NCI-H2227 (cell line): ENCODE data around the gene QSOX1.

ENCODE experiments used
- DNase-seq: peaks from one replicate; lab custom pipeline; 2025; ENCODE audit not compliant: unreplicated experiment; lab: John Stamatoyannopoulos, UW

Gene QSOX1

DNA sequence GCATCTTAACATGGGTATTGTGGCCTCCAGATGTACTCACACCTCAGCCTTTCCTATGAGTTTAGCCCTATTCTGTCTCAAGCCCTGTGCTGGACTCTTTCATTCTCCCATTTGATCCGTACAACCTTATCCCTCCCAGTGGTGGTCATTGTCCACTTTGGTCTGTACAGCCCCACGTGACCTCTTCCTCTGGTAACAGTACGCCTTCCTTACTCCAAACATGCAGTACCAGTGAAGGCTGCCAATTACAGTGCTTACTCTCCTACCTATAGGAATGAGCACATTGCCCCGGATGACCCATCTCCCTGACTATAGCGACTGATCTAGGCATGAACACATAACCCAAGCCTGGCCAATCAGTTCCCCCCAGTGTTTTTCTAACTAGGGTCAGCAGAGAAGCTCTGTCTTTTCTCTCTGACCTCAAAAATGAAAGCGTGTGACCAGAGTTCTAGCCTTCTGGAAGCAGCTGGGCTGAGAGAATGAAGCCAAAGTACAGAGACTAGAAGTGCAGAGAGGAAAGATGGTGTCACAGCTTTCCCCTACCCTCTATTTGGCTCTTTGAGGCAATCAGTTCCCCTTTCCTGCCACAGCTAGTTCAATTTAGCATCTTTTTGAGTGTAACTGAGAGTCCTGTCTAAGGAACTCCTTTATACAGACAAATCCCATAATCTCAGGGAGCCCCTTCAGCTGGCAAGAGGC lies 9.9 kb upstream of the QSOX1 start:
- DNase-seq = no peak

GRCh38 chr1:180145446-180145845 lies 9.2 kb upstream of the QSOX1 start:
- no peak for DNase-seq

DNA sequence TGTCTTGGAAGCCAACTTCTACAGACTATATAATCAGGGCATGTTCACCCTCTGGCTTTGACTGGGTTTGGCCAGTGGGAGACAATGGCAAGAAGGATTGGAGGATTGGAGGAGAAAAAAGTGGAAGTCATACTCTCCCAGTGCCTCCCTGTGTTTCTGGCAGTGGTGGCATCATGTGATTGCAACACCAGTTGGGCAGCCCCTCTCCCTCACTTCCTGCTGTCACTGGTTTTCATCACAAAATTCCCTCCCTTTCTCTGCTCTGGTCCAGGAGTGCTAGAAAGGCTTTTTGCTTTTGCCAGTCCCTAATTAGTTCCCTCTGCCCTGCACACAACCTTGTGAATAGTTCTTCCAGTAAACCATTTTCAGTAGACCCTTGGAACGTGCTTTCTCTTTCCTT lies 3.7 kb upstream of the QSOX1 start:
- no peak for DNase-seq

DNA sequence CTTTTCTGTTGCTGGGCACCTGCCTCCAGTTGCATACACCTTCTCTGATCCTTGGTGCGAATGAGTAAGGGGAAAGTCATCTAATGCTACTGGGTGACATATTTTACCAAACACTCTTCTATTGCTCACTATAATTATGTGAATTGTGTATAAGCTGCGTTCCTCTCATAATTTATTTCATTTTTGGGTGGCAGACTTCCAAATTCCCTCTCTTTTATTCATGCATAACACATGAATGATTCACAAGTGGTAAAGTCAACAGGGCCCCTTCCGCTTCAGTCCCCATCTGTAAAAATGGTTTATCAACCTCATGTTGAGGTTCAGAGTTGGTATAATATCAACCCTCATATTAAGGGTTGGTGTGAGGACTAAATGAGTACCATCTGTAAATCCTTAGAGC lies 3.2 kb upstream of the QSOX1 start:
- DNase-seq = no peak

DNA sequence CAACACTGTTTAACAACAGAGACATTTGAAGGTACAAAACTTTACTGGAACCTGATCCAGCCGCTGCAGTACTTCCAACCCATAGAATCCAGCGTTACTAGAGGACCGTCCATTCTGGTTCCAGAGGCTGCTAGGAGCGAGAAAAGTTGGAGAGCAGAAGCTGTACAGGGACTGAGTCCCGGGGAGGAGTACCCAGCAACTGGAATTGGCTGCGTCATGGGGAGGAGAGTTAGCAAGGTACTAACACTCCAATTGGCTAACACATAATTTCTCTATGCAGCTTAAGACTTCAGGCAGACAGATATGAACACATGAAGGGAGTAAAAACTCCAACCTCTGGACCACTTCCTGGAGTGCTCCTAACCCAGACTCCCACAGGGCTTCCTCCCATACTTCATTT lies 2.1 kb upstream of the QSOX1 start:
- DNase-seq = no peak

- no peak for DNase-seq
Observed at GRCh38 chr1:180153032-180153431, 1.6 kb upstream of the QSOX1 start.

DNA sequence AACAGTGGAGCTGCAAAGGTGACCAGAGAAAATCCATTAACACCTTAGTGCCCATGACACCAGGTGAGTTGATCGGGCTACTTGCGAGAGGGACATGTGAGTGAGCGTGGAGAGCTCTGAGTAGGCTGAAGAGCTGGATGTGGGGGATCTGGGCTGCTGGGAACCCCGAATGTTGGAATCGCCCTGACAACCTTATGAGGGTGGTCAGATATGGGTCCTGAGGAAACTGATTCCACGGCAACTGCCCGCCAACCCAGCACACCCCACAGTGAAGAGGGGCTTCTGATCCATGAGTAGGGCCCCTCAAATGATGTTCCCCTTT lies 705 bp upstream of the QSOX1 start:
- no peak for DNase-seq

GRCh38 chr1:180155182-180155682 lies 563 bp downstream of the QSOX1 start:
- DNase-seq = peak; percentile 58

DNA sequence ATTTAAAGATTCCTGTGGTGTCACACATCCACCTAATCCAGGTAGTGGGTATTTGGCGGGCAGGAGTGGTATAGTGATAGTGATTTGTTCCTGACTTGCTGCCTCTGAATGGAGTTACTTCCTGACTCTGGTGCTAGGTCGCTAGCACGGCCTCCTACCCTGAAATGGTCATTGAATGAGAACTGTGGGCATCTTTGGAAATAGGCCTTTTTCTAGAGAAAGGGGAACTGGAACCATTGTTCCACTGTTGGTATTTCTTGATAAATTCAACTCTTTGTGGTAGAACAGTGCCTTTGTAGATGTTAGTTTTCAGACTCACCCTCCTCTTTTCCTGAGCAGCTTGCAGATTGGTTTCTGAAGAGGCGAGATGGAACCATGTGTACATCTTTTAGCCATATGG lies 1.5 kb downstream of the QSOX1 start:
- no peak for DNase-seq

DNA sequence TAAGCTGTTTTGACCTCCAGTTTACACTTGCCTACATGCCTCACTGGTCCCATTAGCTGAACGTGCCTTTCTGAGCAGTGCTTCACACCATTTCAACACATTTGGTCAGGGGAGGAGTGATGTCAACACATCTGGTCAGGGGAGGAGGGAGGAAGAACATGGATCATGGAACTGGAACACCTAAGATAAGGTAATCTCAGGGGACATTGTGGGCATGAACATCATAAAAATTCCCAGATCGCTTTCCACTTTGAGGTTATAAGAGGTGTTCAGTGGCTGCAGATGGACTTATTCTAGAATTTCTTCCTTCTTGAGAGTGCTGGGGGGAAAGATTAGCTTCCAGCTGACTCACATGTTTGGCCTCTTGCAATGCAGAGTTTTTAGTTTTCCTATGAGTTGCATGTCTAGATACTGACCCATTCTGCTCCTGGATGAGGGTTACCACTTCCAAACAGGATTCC lies 2.0 kb downstream of the QSOX1 start:
- no peak for DNase-seq

GRCh38 chr1:180157108-180157507 lies 2.4 kb downstream of the QSOX1 start:
- no peak for DNase-seq

DNA sequence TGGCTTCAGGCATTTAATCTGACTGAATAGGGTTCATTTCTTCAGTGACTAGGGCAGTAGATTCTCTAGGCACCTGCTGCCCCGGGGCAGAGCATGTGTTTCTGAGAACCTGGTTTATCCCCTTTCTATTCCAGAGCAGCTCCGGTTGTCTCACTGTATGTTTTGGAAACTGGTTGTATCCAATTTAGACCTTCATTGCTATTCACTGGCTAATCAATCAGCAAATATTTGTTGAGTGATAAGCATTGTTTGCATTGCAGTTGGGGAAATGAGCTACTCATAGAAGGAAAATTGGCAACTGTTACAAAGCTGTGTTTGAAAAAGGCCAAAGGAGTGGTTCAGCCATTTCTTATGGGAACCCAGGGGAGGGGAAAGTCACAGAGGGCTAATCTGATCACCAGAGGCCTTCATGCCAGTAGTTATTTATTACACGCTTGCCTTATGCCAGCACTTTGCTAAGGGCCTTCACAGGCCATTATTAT lies 2.9 kb downstream of the QSOX1 start:
- DNase-seq = no peak

- DNase-seq = no peak
Observed at GRCh38 chr1:180158149-180159147, 3.8 kb downstream of the QSOX1 start.

DNA sequence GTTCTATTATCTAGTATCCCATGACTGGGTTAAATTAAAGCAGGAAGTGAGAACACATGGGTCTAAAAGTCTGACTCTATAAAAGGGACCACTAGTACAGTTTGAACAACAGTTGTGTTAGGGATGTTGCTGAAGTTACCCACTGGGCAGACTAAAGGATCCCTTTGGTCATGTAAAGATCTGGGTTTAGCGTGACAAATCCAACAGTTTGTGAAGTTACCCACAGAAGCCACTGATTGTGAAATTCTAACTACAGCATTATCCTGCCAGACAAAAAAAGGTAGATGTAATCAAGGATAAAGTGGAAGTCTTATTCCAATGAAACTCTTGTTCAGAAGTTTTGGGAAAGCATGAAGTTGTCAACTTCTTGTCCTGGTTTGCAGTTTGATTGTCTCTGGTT lies 5.7 kb downstream of the QSOX1 start:
- no peak for DNase-seq

DNA sequence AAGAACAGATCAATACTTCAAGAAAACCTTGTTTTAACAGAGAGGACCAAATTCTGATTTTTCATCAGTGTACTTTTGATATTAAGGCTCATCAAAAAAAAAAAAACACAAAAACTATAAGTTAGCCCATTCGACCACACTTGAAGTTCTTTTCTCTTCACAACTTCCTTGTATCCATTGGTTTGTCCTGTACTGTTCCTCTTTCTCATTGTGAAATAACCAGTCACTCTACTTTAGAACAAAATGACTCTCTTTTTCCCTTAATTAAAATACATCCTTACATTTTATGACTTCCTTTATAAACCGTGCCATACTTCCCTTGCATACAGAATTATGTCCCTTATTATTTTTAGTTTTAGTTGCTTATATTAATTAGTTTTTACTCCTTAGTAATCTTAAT lies 8.4 kb downstream of the QSOX1 start:
- no peak for DNase-seq

GRCh38 chr1:180165096-180165495 lies 10.4 kb downstream of the QSOX1 start:
- DNase-seq = no peak

GRCh38 chr1:180165509-180166435 lies 11.1 kb downstream of the QSOX1 start:
- DNase-seq = no peak

DNA sequence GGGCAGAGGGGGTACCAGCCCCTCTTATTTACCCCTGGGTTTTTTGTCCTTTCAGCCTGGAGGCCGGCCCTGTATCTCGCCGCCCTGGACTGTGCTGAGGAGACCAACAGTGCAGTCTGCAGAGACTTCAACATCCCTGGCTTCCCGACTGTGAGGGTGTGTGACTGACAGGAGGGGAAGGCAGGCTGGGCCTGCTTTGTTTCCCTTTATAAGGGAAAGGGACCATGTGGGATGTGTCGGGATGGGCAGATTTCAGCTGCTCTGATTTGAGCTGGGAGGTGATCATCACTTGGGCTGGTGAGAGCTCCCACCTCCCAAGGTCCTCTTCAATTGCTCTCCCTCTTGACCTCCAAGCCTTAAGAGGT lies 11.7 kb downstream of the QSOX1 start:
- DNase-seq = no peak

DNA sequence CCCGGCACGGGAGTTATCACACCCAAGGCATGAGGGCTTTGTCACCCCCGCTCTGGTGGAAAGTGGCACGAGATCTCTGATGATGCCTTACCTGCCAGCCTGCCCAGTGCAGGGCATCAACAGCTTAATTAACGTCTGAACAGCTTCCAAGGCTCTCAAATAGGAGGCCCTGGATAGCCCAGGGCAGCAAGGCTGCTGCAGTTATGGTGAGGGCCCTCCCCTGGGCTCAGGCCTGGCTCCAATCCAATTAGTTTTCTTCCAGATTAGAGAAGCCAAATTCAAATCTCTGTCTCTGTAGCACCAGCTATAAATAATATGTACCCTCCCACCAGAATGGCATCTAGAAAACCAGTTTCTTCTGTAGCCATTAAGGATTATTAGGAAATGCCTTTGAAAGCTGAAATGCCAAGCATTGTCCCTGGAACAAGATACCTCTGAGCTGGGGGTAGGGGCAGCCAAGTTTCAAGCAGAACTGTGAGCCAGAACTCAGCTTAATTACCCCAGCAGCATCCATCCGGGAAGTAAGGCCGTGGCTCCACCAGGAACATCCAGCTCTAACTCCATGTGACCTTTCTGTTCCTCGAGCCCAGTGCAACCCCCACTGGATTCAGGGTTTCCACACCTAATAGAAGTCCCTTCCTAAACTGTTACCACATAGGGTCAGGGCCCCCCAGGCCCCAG lies 12.5 kb downstream of the QSOX1 start:
- no peak for DNase-seq

GRCh38 chr1:180167721-180168467 lies 13.2 kb downstream of the QSOX1 start:
- DNase-seq = no peak
